NCI-H146 treated with DMSO at 0.1 percent for 48 hours (cell line): ENCODE data around the gene FKBP2.

ENCODE experiments used
- DNase-seq: peaks from one replicate; lab custom pipeline; 2025; ENCODE audit not compliant: unreplicated experiment; lab: John Stamatoyannopoulos, UW

The FKBP2 gene

DNA sequence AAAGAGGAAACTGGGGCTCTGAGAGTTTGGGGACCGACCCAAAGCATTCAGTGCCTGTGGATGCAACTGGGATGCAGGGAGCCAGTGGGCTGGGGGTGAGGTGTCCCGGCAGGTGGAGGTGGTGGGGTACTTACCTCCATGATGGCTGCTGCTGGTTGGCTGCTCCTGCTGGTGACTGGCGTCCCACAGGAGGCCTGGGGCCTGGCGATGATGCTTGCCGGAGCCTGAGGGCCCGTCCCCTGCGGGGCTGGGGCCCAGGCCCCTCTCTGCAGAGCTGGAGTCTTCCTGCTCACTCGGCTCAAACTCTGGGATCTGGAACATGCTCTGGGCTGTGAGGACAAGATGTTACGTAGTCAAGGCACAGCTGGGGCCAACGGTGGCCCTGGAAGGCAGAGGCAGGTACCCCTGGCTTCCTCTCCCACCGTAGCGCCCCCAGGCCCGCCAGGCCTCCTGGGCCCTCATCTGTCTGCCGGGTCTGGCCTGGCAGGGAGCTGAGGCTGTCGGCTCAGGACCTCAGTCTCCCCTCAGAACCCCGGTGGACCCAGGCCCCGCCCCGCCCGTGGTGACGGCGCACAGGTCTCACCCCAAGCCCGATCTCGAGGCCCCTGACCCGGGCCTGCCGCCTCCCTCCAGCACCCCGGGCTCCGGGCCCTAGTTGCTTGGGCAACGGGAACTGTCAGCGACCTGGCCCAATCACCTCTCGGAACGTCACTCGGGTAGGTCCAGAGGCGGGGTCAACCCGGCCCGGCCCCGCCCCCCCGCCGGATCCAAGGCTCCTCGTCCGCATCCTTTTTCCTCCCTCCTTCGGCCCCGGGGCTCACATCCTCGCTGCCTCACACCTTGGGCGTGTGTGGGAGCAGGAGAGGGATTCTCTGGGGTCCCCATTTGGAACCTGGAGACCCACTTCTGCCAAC, 43.4 kb downstream of the FKBP2 start, which contains the start of gene BAD:
TSS of gene BAD (minus strand) at position 618 of the 914 bp plus-strand sequence. CDS start at position 321, 297 bp downstream.
- peak; percentile 88 for DNase-seq

DNA sequence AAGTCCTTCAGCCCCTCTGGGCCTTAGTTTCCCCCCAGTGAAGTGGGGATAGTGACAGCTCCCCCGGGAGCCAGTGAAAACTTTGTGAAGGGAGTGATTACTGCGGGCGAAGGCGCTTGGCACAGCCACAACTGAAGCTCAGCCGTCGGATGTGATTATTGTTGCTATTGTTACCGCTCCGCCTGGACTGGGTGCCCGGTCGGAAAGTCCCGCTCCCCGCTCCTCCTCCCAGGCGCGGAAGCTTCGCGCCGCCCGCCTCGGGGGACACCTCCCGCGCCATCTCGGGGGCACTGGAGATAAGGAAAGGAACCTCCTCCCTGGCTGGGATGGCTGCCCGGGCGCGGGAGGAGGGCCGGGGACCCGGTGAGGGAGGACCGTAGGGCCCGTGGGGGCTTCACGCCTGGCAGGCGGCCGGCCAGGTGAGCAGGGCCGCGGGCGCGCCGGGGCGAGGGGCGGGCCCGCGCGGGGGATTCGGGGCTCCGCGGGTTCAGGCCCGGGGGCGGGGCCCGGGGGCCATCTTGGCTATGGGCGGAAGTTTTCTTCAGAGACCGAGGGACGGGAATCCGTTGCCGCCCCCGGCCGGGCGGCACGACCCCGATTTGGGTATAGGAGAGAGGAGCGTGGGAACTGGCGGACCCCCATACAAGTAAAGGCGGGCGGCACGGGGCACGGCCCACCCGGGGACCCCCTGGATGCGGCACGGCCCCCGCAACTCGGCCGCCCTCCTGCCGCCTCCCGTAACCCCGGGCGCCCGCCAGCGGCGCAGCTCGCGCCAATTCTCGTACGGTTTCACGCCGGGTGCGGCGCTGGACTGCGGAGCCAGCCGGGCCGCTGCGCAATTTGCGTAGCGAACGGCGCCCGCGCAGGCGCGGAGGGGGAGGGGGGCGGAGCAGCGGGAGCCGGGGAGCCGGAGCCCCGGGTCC, 44.3 kb downstream of the FKBP2 start, which contains the start of gene GPR137:
TSS of gene GPR137 (plus strand) at position 887 of the 923 bp plus-strand sequence. CDS start 677 bp downstream, outside the sequence.
- DNase-seq: peak; percentile 47

GRCh38 chr11:64285885-64286800, 45.2 kb downstream of the FKBP2 start:
- DNase-seq: peak; percentile 31

- no peak for DNase-seq
These were observed 45.9 kb downstream of the FKBP2 start for GRCh38 chr11:64286801-64287159.

GRCh38 chr11:64287676-64288352, 46.9 kb downstream of the FKBP2 start:
- DNase-seq: no peak

DNA sequence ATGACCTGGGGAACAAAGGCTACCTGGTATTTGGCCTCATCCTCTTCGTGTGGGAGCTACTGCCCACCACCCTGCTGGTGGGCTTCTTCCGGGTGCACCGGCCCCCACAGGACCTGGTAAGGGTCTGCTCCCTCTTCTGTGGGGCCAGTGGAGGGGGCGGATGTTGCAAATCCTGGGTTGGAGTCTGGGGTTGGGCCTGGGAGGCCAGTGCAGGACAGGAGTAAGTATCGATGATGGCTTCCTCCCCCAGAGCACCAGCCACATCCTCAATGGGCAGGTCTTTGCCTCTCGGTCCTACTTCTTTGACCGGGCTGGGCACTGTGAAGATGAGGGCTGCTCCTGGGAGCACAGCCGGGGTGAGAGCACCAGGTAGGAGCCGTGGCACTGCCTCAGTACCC, 47.5 kb downstream of the FKBP2 start:
- DNase-seq: no peak

GRCh38 chr11:64289002-64289564, 48.2 kb downstream of the FKBP2 start:
- DNase-seq: no peak

DNA sequence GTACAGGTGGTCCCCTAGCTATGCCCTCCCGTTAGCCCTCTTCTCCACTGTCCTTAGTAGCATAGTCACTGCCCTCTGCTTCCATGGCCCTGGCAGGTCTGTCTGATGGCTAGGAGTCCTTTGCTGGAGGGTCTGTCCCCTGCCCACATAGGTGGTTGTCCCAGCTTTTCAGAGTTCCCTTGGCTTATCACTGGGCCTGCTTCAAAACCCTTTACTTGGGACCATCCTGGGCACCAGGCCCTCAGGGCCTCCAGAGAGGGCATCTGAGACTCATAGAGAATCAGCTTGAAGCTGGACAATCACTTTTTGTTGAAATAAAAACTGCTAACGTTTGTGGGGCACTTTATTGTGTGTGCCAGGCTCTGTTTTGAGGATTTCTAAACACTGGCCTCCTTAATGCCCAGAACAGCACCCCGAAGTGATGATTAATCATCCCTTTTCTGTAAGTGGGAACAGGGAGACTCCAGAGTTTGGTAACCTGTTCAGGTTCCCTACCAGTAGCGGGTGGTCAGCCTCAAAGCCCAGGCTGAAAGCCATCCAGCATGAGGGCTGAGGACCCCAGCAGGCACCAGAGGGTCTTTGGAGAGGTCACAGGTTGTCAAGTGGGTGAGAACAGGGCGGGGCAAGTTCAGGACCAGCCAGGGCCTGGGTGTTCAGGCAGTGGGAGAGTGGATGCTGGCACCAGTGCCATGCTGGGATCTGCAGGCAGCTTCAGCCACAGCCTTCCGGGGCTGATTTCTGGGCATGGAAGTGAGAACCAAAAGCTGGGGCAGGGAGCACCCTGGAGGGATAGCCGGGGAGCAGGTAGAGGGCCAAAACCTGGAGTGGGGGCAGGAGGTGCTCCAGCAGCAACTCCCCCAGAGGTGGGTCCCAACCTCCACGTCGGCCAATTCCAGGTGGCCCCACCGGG, 49.7 kb downstream of the FKBP2 start:
- DNase-seq: no peak

GRCh38 chr11:64291262-64291751, 50.4 kb downstream of the FKBP2 start, which contains the start of gene KCNK4:
Gene KCNK4, plus strand, starts transcription at chr11:64291302. Its CDS starts 1,717 bp downstream, at chr11:64293019.
- no peak for DNase-seq

GRCh38 chr11:64291752-64292459, 51.0 kb downstream of the FKBP2 start:
- no peak for DNase-seq

DNA sequence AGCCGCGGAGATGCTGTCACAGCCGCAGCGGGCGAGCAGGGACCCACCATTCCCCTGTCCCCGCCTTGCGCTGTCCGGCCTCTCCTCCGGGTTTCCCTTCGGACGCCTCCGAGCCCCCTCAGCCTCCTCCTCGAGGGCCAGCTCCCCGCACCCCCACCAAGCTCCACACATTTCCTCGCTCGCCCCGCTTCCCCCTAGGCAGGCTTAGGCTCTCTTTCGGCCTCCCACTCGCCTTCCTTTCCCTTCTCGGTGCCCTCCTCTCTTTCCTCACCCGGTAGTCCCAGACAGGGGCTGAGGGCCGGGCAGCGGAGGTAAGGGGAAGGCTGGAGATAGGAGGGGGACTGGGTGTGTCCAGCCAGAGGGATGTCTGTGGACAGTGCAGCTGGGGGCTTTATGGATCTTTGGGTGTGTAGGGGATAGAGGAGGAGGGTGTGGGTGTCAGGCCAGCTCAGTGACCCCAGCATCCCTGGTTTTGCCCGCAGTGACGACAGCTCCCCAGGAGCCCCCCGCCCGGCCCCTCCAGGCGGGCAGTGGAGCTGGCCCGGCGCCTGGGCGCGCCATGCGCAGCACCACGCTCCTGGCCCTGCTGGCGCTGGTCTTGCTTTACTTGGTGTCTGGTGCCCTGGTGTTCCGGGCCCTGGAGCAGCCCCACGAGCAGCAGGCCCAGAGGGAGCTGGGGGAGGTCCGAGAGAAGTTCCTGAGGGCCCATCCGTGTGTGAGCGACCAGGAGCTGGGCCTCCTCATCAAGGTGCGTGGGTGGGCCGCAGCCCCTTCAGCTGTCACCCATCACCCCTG, 51.8 kb downstream of the FKBP2 start:
- DNase-seq: no peak
